HEK293 (cell line): ENCODE measurements around the gene DACT3.
A peak's percentile ranks its signal among the peaks of the same experiment; 100 is the strongest.

Experiments
- CTCF ChIA-PET: fragments of 350-600 bp; formaldehyde crosslinking; extraction: SDS; loops from one replicate; lab custom pipeline; 2021; ENCODE audit warnings: antibody characterized with exemption; lab: Yijun Ruan, JAX
- POLR2A ChIA-PET: fragments of 300-600 bp; formaldehyde crosslinking; extraction: SDS; loops from one replicate; lab custom pipeline; 2020; ENCODE audit warnings: antibody characterized with exemption, inconsistent platforms; lab: Yijun Ruan, JAX
- H3K27ac ChIP-seq: fragments of 200-500 bp; sonication (Bioruptor generic); 2 replicates; pipeline ENCODE4 v1.5.1; 2014; ENCODE audit warnings: low read depth, low read length, control low read depth, inconsistent platforms; ENCODE audit errors: extremely low read depth
- H3K36me3 ChIP-seq, 2 experiments: fragments of 200-500 bp in 1 of 2; sonication (Bioruptor generic) in 1 of 2; 1 replicate in 1 of 2; 2 replicates in 1 of 2; pipeline ENCODE4 v1.5.1; 2014 to 2017; ENCODE audit warnings: inconsistent platforms in 2 of 2, low read length in 2 of 2; ENCODE audit not compliant: control insufficient read depth in 2 of 2, insufficient read depth in 1 of 2
- H3K4me1 ChIP-seq: fragments of 200-500 bp; sonication (Bioruptor generic); 2 replicates; pipeline ENCODE4 v1.5.1; 2014; ENCODE audit warnings: mild to moderate bottlenecking, low read length, inconsistent platforms; ENCODE audit not compliant: control insufficient read depth, insufficient read depth
- H3K4me3 ChIP-seq: 2 replicates; pipeline ENCODE4 v1.5.1; 2011; ENCODE audit warnings: low read depth, mild to moderate bottlenecking, control low read depth, low read length, moderate library complexity
- H3K9me3 ChIP-seq: fragments of 200-500 bp; sonication (Bioruptor generic); 2 replicates; pipeline ENCODE4 v1.5.1; 2014; ENCODE audit warnings: low read depth, low read length, inconsistent platforms; ENCODE audit not compliant: control insufficient read depth, insufficient read depth
- BCL11A ChIP-seq: fragments of 450-650 bp; formaldehyde crosslinking; IDR thresholded peaks from 2 replicates; pipeline ENCODE4 v1.5.1; 2016; ENCODE audit warnings: low read depth, missing biosample characterization, missing genetic modification characterization
- HIC1 ChIP-seq: fragments of 450-650 bp; formaldehyde crosslinking; IDR thresholded peaks from 2 replicates; pipeline ENCODE4 v1.5.1; 2016; ENCODE audit warnings: missing biosample characterization, missing genetic modification characterization
- KLF9 ChIP-seq: fragments of 450-650 bp; formaldehyde crosslinking; IDR thresholded peaks from 2 replicates; pipeline ENCODE4 v1.5.1; 2016; ENCODE audit warnings: missing biosample characterization, missing genetic modification characterization, low read depth
- MEIS1 ChIP-seq: sonication (generic); formaldehyde crosslinking; IDR thresholded peaks from 2 replicates; pipeline ENCODE4 v1.8.1; 2022; ENCODE audit warnings: missing genetic modification reagents, mild to moderate bottlenecking, borderline replicate concordance
- REST ChIP-seq: fragments of 450-650 bp; formaldehyde crosslinking; IDR thresholded peaks from 2 replicates; pipeline ENCODE4 v1.5.1; 2016; ENCODE audit warnings: missing biosample characterization, missing genetic modification characterization
- SCRT2 ChIP-seq: fragments of 450-650 bp; formaldehyde crosslinking; IDR thresholded peaks from 2 replicates; pipeline ENCODE4 v1.5.1; 2016; ENCODE audit warnings: missing biosample characterization, missing genetic modification characterization
- SETDB1 ChIP-seq: IDR thresholded peaks from one replicate; pipeline ENCODE4 v1.6.1; 2017; ENCODE audit warnings: mild to moderate bottlenecking, low read length, moderate library complexity, mixed read lengths; ENCODE audit not compliant: insufficient read length
- SP2 ChIP-seq: fragments of 450-650 bp; formaldehyde crosslinking; IDR thresholded peaks from 2 replicates; pipeline ENCODE4 v1.5.1; 2016; ENCODE audit warnings: missing biosample characterization, missing genetic modification characterization
- WT1 ChIP-seq: fragments of 450-650 bp; formaldehyde crosslinking; IDR thresholded peaks from 2 replicates; pipeline ENCODE4 v1.5.1; 2016; ENCODE audit warnings: missing biosample characterization, missing genetic modification characterization
- ZBTB20 ChIP-seq: fragments of 450-650 bp; formaldehyde crosslinking; IDR thresholded peaks from 2 replicates; pipeline ENCODE4 v1.5.1; 2016; ENCODE audit warnings: missing biosample characterization, missing genetic modification characterization
- ZBTB48 ChIP-seq: fragments of 450-650 bp; formaldehyde crosslinking; IDR thresholded peaks from 2 replicates; pipeline ENCODE4 v1.5.1; 2016; ENCODE audit warnings: missing biosample characterization, missing genetic modification characterization
- ZNF19 ChIP-seq: fragments of 450-650 bp; formaldehyde crosslinking; IDR thresholded peaks from 2 replicates; pipeline ENCODE4; 2016; ENCODE audit warnings: missing biosample characterization, missing genetic modification characterization, low read depth
- ZNF274 ChIP-seq, 2 experiments: fragments of 200-500 bp in 1 of 2; fragments of 450-650 bp in 1 of 2; sonication (Bioruptor generic) in 1 of 2; formaldehyde crosslinking in 1 of 2; IDR thresholded peaks; 2 replicates each; pipeline versions ENCODE4 v1.5.1 to v1.6.1; 2014 to 2016; ENCODE audit warnings: borderline replicate concordance in 1 of 2, inconsistent platforms in 1 of 2, low read length in 1 of 2, missing biosample characterization in 1 of 2, missing genetic modification characterization in 1 of 2
- ZNF433 ChIP-seq: fragments of 450-650 bp; formaldehyde crosslinking; IDR thresholded peaks from 2 replicates; pipeline ENCODE4 v1.5.1; 2016; ENCODE audit warnings: missing biosample characterization, missing genetic modification characterization, low read depth
- ZNF48 ChIP-seq: fragments of 450-650 bp; formaldehyde crosslinking; IDR thresholded peaks from 2 replicates; pipeline ENCODE4 v1.5.1; 2016; ENCODE audit warnings: missing biosample characterization, missing genetic modification characterization
- ZNF501 ChIP-seq: fragments of 450-650 bp; formaldehyde crosslinking; IDR thresholded peaks from 2 replicates; pipeline ENCODE4 v1.5.1; 2016; ENCODE audit warnings: missing biosample characterization, missing genetic modification characterization
- ZNF530 ChIP-seq: fragments of 450-650 bp; formaldehyde crosslinking; IDR thresholded peaks from 2 replicates; pipeline ENCODE4 v1.5.1; 2016; ENCODE audit warnings: low read depth, missing biosample characterization, missing genetic modification characterization
- ZNF558 ChIP-seq: fragments of 450-650 bp; formaldehyde crosslinking; IDR thresholded peaks from 2 replicates; pipeline ENCODE4 v1.5.1; 2016; ENCODE audit warnings: missing biosample characterization, missing genetic modification characterization
- ZNF600 ChIP-seq: fragments of 450-650 bp; formaldehyde crosslinking; IDR thresholded peaks from 2 replicates; pipeline ENCODE4 v1.5.1; 2016; ENCODE audit warnings: missing biosample characterization, missing genetic modification characterization
- ZNF639 ChIP-seq: fragments of 450-650 bp; formaldehyde crosslinking; IDR thresholded peaks from 2 replicates; pipeline ENCODE4 v1.5.1; 2016; ENCODE audit warnings: missing biosample characterization, missing genetic modification characterization
- ZNF707 ChIP-seq: fragments of 450-650 bp; formaldehyde crosslinking; IDR thresholded peaks from 2 replicates; pipeline ENCODE4 v1.5.1; 2016; ENCODE audit warnings: missing biosample characterization, missing genetic modification characterization
- ZNF785 ChIP-seq: fragments of 450-650 bp; formaldehyde crosslinking; IDR thresholded peaks from 2 replicates; pipeline ENCODE4 v1.5.1; 2016; ENCODE audit warnings: missing biosample characterization, missing genetic modification characterization
- ZSCAN16 ChIP-seq: fragments of 450-650 bp; formaldehyde crosslinking; IDR thresholded peaks from 2 replicates; pipeline ENCODE4 v1.5.1; 2016; ENCODE audit warnings: missing biosample characterization, missing genetic modification characterization
- ZSCAN4 ChIP-seq: fragments of 450-650 bp; formaldehyde crosslinking; IDR thresholded peaks from 2 replicates; pipeline ENCODE4 v1.5.1; 2017; ENCODE audit warnings: missing biosample characterization, missing genetic modification characterization
- TF ChIP-seq, protein P1 (sequence below): fragments of 450-650 bp; formaldehyde crosslinking; IDR thresholded peaks from 2 replicates; pipeline ENCODE4 v1.5.1; 2016; ENCODE audit warnings: missing biosample characterization, missing genetic modification characterization, borderline replicate concordance
- TF ChIP-seq, protein P2 (sequence below): fragments of 450-650 bp; formaldehyde crosslinking; IDR thresholded peaks from 2 replicates; pipeline ENCODE4 v1.5.1; 2016; ENCODE audit warnings: missing biosample characterization, missing genetic modification characterization

The DACT3 gene

GRCh38 chr19:46678110-46678732, 17.2 kb upstream of the DACT3 start:
- CTCF ChIA-PET, result interaction anchor here (1.0 kb wide), 1 partner anchor 61 kb away, joined by 3 read pairs; no protein-coding TSS in a partner anchor
- Histone ChIP-seq H3K36me3 (peaks cover 65 to 80% of the 10 kb centered on the region in 2 experiments; a peak in 2 of 3 replicates), H3K4me3 (no peak overlapping the region), H3K4me1 (no peaks in the 10 kb centered on the region), H3K9me3 (no peaks in the 10 kb centered on the region), H3K27ac (no peak overlapping the region)
- POLR2A ChIA-PET, result no interaction called here
- TF ChIP-seq BCL11A (tag by site-specific recombination), result no peak
- TF ChIP-seq ZNF785 (tag by site-specific recombination), result no peak
- TF ChIP-seq ZBTB48, result no peak
- TF ChIP-seq ZNF530 (tag by site-specific recombination), result no peak
- no peak for TF ChIP-seq ZSCAN4 (tag by site-specific recombination)
- no peak for TF ChIP-seq ZNF274 (IDR thresholded peaks at IDR 0.05; ENCODE audit: low read length)
- TF ChIP-seq ZNF274 (tag by site-specific recombination; IDR thresholded peaks at IDR 0.05; ENCODE audit: borderline replicate concordance), result no peak
- TF ChIP-seq ZNF600 (tag by site-specific recombination), result peak; percentile 37; the same call in 1 of the 2 replicates
- TF ChIP-seq, protein P1, sequence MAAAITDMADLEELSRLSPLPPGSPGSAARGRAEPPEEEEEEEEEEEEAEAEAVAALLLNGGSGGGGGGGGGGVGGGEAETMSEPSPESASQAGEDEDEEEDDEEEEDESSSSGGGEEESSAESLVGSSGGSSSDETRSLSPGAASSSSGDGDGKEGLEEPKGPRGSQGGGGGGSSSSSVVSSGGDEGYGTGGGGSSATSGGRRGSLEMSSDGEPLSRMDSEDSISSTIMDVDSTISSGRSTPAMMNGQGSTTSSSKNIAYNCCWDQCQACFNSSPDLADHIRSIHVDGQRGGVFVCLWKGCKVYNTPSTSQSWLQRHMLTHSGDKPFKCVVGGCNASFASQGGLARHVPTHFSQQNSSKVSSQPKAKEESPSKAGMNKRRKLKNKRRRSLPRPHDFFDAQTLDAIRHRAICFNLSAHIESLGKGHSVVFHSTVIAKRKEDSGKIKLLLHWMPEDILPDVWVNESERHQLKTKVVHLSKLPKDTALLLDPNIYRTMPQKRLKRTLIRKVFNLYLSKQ (tag by site-specific recombination), result no peak
- TF ChIP-seq, protein P2, sequence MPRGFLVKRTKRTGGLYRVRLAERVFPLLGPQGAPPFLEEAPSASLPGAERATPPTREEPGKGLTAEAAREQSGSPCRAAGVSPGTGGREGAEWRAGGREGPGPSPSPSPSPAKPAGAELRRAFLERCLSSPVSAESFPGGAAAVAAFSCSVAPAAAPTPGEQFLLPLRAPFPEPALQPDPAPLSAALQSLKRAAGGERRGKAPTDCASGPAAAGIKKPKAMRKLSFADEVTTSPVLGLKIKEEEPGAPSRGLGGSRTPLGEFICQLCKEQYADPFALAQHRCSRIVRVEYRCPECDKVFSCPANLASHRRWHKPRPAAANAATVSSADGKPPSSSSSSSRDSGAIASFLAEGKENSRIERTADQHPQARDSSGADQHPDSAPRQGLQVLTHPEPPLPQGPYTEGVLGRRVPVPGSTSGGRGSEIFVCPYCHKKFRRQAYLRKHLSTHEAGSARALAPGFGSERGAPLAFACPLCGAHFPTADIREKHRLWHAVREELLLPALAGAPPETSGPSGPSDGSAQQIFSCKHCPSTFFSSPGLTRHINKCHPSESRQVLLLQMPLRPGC, result no peak
- TF ChIP-seq ZSCAN16 (tag by site-specific recombination), result no peak
- no peak for TF ChIP-seq WT1 (tag by site-specific recombination)
- peak; percentile 39 for TF ChIP-seq SP2 (tag by site-specific recombination)
- TF ChIP-seq ZBTB20 (tag by site-specific recombination), result no peak
- no peak for TF ChIP-seq ZNF433 (tag by site-specific recombination)
- TF ChIP-seq ZNF19, result no peak
- no peak for TF ChIP-seq HIC1 (tag by site-specific recombination)
- TF ChIP-seq ZNF501 (tag by site-specific recombination), result no peak
- TF ChIP-seq ZNF48, result no peak
- TF ChIP-seq MEIS1 (CRISPR knock-in tag), result no peak
- TF ChIP-seq SETDB1, result no peak
- no peak for TF ChIP-seq SCRT2 (tag by site-specific recombination)
- no peak for TF ChIP-seq REST
- no peak for TF ChIP-seq ZNF639 (tag by site-specific recombination)
- TF ChIP-seq ZNF707 (tag by site-specific recombination), result no peak
- no peak for TF ChIP-seq ZNF558 (tag by site-specific recombination)
- TF ChIP-seq KLF9 (tag by site-specific recombination), result 0 out of 2 replicates have a peak, but pooled peaks have one; percentile 17
